Hepatocyte (in vitro differentiated cells): ENCODE data around the gene ACOT12.

Source experiments
- CTCF ChIP-seq: fragments of 200-600 bp; sonication (generic); IDR thresholded peaks from 2 replicates; pipeline ENCODE4 v1.5.1; 2016; ENCODE audit warnings: antibody characterized with exemption, mild to moderate bottlenecking; ENCODE audit not compliant: poor library complexity
- EZH2 ChIP-seq: fragments of 200-600 bp; sonication (generic); IDR thresholded peaks from 2 replicates; pipeline ENCODE4 v1.6.1; 2016; ENCODE audit warnings: antibody characterized with exemption, mild to moderate bottlenecking, borderline replicate concordance
- EZH2phosphoT487 ChIP-seq: fragments of 200-600 bp; sonication (generic); IDR thresholded peaks from one replicate; pipeline ENCODE4 v1.6.1; 2018; ENCODE audit warnings: antibody characterized with exemption, mild to moderate bottlenecking, low read depth, moderate library complexity; ENCODE audit not compliant: unreplicated experiment, severe bottlenecking

GRCh38 chr5:81283976-81284375 lies 110.0 kb downstream of the ACOT12 start:
- no peak for TF ChIP-seq CTCF
- TF ChIP-seq EZH2, result no peak
- no peak for TF ChIP-seq EZH2phosphoT487
